ENCODE data around the gene PLPPR2. TPM values are rescaled to one million over a fixed set of nuclear protein-coding genes. Genes with fewer than 3 reads are reported as not detected.
A peak's percentile ranks its signal among the peaks of the same experiment; 100 is the strongest.

PLPPR2 gene
- total RNA-seq, 1 experiment from 2014 or later, result 5.6 TPM

GRCh38 chr19:11356676-11357550 lies 1.7 kb downstream of the PLPPR2 start:
- no peaks in the 10 kb centered on the region for H3K9me3 ChIP-seq
- TF ChIP-seq, protein P1, sequence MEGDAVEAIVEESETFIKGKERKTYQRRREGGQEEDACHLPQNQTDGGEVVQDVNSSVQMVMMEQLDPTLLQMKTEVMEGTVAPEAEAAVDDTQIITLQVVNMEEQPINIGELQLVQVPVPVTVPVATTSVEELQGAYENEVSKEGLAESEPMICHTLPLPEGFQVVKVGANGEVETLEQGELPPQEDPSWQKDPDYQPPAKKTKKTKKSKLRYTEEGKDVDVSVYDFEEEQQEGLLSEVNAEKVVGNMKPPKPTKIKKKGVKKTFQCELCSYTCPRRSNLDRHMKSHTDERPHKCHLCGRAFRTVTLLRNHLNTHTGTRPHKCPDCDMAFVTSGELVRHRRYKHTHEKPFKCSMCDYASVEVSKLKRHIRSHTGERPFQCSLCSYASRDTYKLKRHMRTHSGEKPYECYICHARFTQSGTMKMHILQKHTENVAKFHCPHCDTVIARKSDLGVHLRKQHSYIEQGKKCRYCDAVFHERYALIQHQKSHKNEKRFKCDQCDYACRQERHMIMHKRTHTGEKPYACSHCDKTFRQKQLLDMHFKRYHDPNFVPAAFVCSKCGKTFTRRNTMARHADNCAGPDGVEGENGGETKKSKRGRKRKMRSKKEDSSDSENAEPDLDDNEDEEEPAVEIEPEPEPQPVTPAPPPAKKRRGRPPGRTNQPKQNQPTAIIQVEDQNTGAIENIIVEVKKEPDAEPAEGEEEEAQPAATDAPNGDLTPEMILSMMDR (IDR thresholded peaks at IDR 0.05; ENCODE audit: insufficient read depth in 1 of 2, low read depth in 1 of 2, low read length in 1 of 2, severe bottlenecking in 1 of 2, unreplicated experiment in 1 of 2), result no peak
- intact Hi-C loops (cut with micrococcal nuclease; ENCODE audit: unreplicated experiment), result no loop called here
- BruUV-seq (replicated peaks), result no TSS peak
- no peaks in the 10 kb centered on the region for H3K27me3 Mint-ChIP-seq (ENCODE audit: insufficient read depth, unreplicated experiment)
- no peak for DNase-seq
- peaks cover 9% of the 10 kb centered on the region for H3K4me1 Mint-ChIP-seq (ENCODE audit: low read depth, unreplicated experiment)
- H3K36me3 Mint-ChIP-seq (ENCODE audit: insufficient read depth, unreplicated experiment), result peaks cover 11% of the 10 kb centered on the region
- CTCF ChIA-PET, result no interaction called here
- POLR2A ChIA-PET, result no interaction called here
- H3K9me3 Mint-ChIP-seq (ENCODE audit: unreplicated experiment), result no peaks in the 10 kb centered on the region
- H3K4me3 Mint-ChIP-seq (ENCODE audit: unreplicated experiment), result peak overlapping the region; percentile 82
- no peaks in the 10 kb centered on the region for H3K4me1 ChIP-seq
- H3K27me3 ChIP-seq (replicated peaks; ENCODE audit: control insufficient read depth, insufficient read depth, low read length), result no peaks in the 10 kb centered on the region
- no peak overlapping the region for H3K27ac Mint-ChIP-seq (ENCODE audit: unreplicated experiment)
- H3K36me3 ChIP-seq (ENCODE audit: control insufficient read depth, insufficient read depth, low read length), result no peaks in the 10 kb centered on the region
- no peak overlapping the region for H3K4me3 ChIP-seq (ENCODE audit: low read depth, low read length)

DNA sequence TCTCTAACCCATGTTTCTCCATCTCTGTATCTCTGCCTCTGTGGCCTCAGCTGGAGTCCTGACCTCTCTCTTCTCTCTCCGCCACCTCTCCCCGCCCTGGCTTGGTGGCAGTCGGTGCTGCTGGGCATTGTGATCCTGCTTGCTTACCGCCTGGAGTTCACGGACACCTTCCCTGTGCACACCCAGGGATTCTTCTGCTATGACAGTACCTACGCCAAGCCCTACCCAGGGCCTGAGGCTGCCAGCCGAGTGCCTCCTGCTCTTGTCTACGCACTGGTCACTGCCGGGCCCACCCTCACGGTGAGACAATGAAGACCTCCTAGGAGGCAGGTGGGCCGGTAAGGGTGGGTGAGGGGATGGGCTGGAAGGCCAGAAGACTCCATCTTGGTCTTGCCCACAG lies 4.2 kb downstream of the PLPPR2 start:
- Mint-ChIP-seq H3K27me3 (ENCODE audit: insufficient read depth, unreplicated experiment) (no peaks in the 10 kb centered on the region), H3K27ac (ENCODE audit: unreplicated experiment) (no peak overlapping the region), H3K36me3 (ENCODE audit: insufficient read depth, unreplicated experiment) (peaks cover 11% of the 10 kb centered on the region), H3K4me1 (ENCODE audit: low read depth, unreplicated experiment) (peaks cover 11% of the 10 kb centered on the region), H3K9me3 (ENCODE audit: unreplicated experiment) (no peaks in the 10 kb centered on the region), H3K4me3 (ENCODE audit: unreplicated experiment) (no peak overlapping the region)
- no TSS peak for BruUV-seq (replicated peaks)
- DNase-seq, result no peak
- no peaks in the 10 kb centered on the region for H3K9me3 ChIP-seq
- TF ChIP-seq, protein P1 (IDR thresholded peaks at IDR 0.05; ENCODE audit: insufficient read depth in 1 of 2, low read depth in 1 of 2, low read length in 1 of 2, severe bottlenecking in 1 of 2, unreplicated experiment in 1 of 2), result no peak
- no peaks in the 10 kb centered on the region for H3K4me1 ChIP-seq
- no peak overlapping the region for H3K4me3 ChIP-seq (ENCODE audit: low read depth, low read length)
- H3K36me3 ChIP-seq (ENCODE audit: control insufficient read depth, insufficient read depth, low read length), result no peaks in the 10 kb centered on the region
- intact Hi-C loops (cut with micrococcal nuclease; ENCODE audit: unreplicated experiment), result no loop called here
- ChIA-PET POLR2A (no interaction called here), CTCF (interaction anchor here (0.7 kb wide), 1 partner anchor 68 kb away, joined by 3 read pairs; no protein-coding TSS in a partner anchor)
- no peaks in the 10 kb centered on the region for H3K27me3 ChIP-seq (replicated peaks; ENCODE audit: control insufficient read depth, insufficient read depth, low read length)

- Mint-ChIP-seq H3K4me3 (ENCODE audit: unreplicated experiment) (no peak overlapping the region), H3K27ac (ENCODE audit: unreplicated experiment) (no peak overlapping the region), H3K27me3 (ENCODE audit: insufficient read depth, unreplicated experiment) (no peaks in the 10 kb centered on the region), H3K4me1 (ENCODE audit: low read depth, unreplicated experiment) (peaks cover 7% of the 10 kb centered on the region), H3K36me3 (ENCODE audit: insufficient read depth, unreplicated experiment) (peaks cover 5% of the 10 kb centered on the region), H3K9me3 (ENCODE audit: unreplicated experiment) (no peaks in the 10 kb centered on the region)
- CTCF ChIA-PET, result no interaction called here
- DNase-seq, result peak; percentile 58 to 78
- Histone ChIP-seq H3K4me1 (no peaks in the 10 kb centered on the region), H3K36me3 (ENCODE audit: control insufficient read depth, insufficient read depth, low read length) (no peaks in the 10 kb centered on the region), H3K9me3 (no peaks in the 10 kb centered on the region), H3K4me3 (ENCODE audit: low read depth, low read length) (no peak overlapping the region), H3K27me3 (replicated peaks; ENCODE audit: control insufficient read depth, insufficient read depth, low read length) (no peaks in the 10 kb centered on the region)
- intact Hi-C loops (cut with micrococcal nuclease; ENCODE audit: unreplicated experiment), result no loop called here
- BruUV-seq (replicated peaks), result no TSS peak
- POLR2A ChIA-PET, result interaction anchor here (1.2 kb wide), 1 partner anchor 13 kb away, joined by 3 read pairs; the partner anchor contains the start of gene SWSAP1
- TF ChIP-seq, protein P1 (IDR thresholded peaks at IDR 0.05; ENCODE audit: insufficient read depth in 1 of 2, low read depth in 1 of 2, low read length in 1 of 2, severe bottlenecking in 1 of 2, unreplicated experiment in 1 of 2), result no peak
Measured at GRCh38 chr19:11361037-11361770, 6.0 kb downstream of the PLPPR2 start.

All from Caco-2 (cell line).